ENCODE measurements around the gene PALLD.

Gene PALLD

GRCh38 chr4:168674077-168674747 is 177.4 kb downstream of the PALLD start:
- no peak for DNase-seq (ENCODE audit: low read depth in 3 of 3)

- DNase-seq (ENCODE audit: low read depth in 3 of 3) = no peak
Observed at GRCh38 chr4:168674866-168675265, 178.0 kb downstream of the PALLD start.

GRCh38 chr4:168677063-168677462 is 180.2 kb downstream of the PALLD start:
- DNase-seq (ENCODE audit: low read depth in 3 of 3) = no peak

GRCh38 chr4:168677879-168678278 is 181.0 kb downstream of the PALLD start:
- no peak for DNase-seq (ENCODE audit: low read depth in 3 of 3)

GRCh38 chr4:168678751-168679366 is 182.0 kb downstream of the PALLD start:
- no peak for DNase-seq (ENCODE audit: low read depth in 3 of 3)

- no peak for DNase-seq (ENCODE audit: low read depth in 3 of 3)
Observed at GRCh38 chr4:168679397-168679796, 182.5 kb downstream of the PALLD start.

GRCh38 chr4:168679819-168680218 is 183.0 kb downstream of the PALLD start:
- no peak for DNase-seq (ENCODE audit: low read depth in 3 of 3)

GRCh38 chr4:168682898-168683500 is 186.1 kb downstream of the PALLD start:
- DNase-seq (ENCODE audit: low read depth in 3 of 3) = no peak

- no peak for DNase-seq (ENCODE audit: low read depth in 3 of 3)
Observed at GRCh38 chr4:168683595-168683994, 186.7 kb downstream of the PALLD start.

DNA sequence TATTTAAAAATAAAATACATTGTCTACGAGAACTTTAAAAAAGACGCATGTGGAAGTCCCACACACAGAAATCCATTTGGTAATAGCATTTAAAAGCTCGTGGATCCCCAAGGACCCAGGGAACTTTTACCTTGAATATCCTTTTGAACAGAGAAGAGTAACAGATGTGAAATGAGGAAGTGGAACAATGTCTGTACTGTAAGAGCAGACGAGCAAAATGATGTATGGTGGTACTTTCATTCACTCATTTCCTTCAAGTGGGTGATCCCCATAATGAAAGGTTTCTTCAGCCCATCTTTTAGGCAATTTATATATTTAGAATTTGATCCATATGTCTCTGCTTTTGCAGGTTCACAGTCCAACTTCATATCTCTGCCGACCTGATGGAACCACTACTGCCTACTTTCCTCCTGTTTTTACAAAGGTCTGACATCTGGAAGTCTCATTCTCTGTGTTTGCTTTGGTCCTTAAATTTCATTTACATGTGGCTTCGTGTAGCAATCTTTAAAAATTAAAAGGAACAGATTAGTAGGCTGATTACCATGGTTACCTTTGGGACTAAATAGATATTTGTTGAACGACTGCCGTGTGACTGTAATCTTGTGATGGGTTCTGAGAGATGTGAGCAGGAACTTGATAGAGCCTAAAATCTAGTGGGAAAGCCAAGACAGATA is 188.4 kb downstream of the PALLD start:
- DNase-seq (ENCODE audit: low read depth in 3 of 3) = no peak

- no peak for DNase-seq (ENCODE audit: low read depth in 3 of 3)
Observed at GRCh38 chr4:168688584-168688983, 191.7 kb downstream of the PALLD start.

GRCh38 chr4:168689791-168690190 is 192.9 kb downstream of the PALLD start:
- DNase-seq (ENCODE audit: low read depth in 3 of 3) = no peak

GRCh38 chr4:168690199-168690598 is 193.3 kb downstream of the PALLD start:
- no peak for DNase-seq (ENCODE audit: low read depth in 3 of 3)

GRCh38 chr4:168691631-168692369 is 194.9 kb downstream of the PALLD start:
- no peak for DNase-seq (ENCODE audit: low read depth in 3 of 3)

DNA sequence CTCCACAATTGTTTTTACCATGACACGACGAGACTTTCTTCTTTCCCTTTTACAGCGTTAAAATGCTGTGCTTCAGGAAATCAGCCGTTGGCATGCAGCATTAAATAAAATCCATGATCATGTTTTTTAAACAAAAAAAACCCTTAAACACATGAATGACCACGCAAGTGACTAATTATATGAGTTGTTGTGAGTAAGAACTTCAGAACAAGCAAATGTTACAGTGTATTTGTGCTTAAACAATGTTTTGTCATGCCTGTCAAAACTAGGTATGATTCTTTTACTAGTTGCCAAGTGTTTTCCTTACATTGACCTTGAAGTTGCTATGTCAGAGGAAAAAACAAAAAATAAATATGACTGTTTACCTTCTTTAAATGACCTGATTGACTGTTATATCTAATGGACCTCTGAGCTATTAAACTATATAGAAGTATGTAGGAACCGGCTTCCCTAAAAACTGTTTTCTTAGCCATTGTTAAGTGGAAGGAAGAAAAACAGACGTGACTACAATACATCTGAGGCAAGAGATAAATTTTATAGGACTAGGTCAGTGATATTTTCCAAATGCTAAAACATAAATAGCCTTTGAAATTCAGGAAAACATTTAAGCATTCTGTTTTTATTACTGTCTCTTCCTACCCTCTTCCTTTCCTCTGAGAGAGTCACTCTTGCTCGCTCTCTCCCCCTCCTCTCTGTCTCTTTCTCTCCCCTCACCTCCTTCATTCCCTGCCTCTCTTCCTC is 197.1 kb downstream of the PALLD start:
- DNase-seq (ENCODE audit: low read depth in 3 of 3) = no peak

DNA sequence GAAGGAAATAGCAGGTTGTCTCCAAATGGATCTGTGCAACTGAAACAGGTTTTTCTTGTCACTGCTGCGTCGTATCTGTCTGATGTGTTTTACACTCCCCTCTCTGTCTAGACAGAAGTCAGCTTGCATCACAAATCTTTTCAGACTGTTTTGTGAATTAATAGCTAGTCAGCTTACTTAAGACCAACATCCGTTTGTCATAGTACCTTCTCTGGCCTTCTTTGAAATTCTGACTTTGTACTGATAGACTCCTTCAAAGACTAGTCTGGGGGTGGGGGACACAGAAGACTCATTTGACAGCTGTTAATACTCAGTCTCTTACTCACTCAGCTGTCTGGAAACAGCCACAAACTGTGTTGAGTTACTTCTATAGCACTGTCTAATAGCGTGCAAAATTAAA is 197.8 kb downstream of the PALLD start:
- no peak for DNase-seq (ENCODE audit: low read depth in 3 of 3)

DNA sequence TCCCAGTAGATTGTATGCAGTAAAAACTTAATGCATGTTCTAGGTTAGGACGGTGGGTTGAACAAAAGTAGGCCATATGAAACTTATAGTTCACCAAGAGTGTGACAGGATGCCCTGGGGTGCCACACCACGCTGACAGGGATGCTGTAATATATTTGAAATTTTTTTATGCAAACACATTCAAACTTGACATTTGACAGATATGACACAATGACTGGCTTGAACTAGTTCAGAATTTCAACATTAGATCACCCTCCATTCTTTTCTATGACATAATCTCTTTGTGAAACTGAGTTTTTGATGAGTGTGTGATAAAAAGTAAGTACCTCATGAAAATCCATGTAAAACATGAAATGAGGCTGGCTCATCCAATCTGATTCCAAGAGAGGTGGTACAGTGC is 198.4 kb downstream of the PALLD start:
- DNase-seq (ENCODE audit: low read depth in 3 of 3) = no peak

GRCh38 chr4:168696280-168696679 is 199.4 kb downstream of the PALLD start:
- DNase-seq (ENCODE audit: low read depth in 3 of 3) = no peak

GRCh38 chr4:168696826-168697225 is 200.0 kb downstream of the PALLD start:
- DNase-seq (ENCODE audit: low read depth in 3 of 3) = no peak

GRCh38 chr4:168699224-168699878 is 202.5 kb downstream of the PALLD start:
- no peak for DNase-seq (ENCODE audit: low read depth in 3 of 3)

GRCh38 chr4:168701061-168701460 is 204.2 kb downstream of the PALLD start:
- DNase-seq (ENCODE audit: low read depth in 3 of 3) = no peak

Data from stimulated activated CD4-positive, alpha-beta T cell treated with anti-CD3 and anti-CD28 coated beads, TNF-alpha, amount 100 ng/mL, for 24 hours (primary cell).